Liver (tissue), 9 donors: Measurements from ENCODE around the gene GRPEL2. TPM values are rescaled to one million over a fixed set of nuclear protein-coding genes. Genes with fewer than 3 reads are reported as not detected.

ENCODE experiments used
- DNase-seq: peaks from one replicate; pipeline ENCODE4 v3.0.0-alpha.2; 2017; ENCODE audit warnings: low spot score
- H3K27ac ChIP-seq, 2 donors: one replicate each; pipeline ENCODE4 v1.7.0; 2013; ENCODE audit warnings: inconsistent platforms in 2 of 2, low read length in 2 of 2, control low read depth in 1 of 2, low read depth in 1 of 2, mild to moderate bottlenecking in 1 of 2
- H3K27me3 ChIP-seq, 4 donors: one replicate each; pipeline versions ENCODE4 v1.6.1 to v1.7.0; 2013; ENCODE audit warnings: low read length in 3 of 4, inconsistent platforms in 1 of 4, mild to moderate bottlenecking in 1 of 4, moderate library complexity in 1 of 4; ENCODE audit not compliant: control insufficient read depth in 4 of 4, insufficient read depth in 4 of 4
- H3K36me3 ChIP-seq, 4 donors: one replicate each; pipeline versions ENCODE4 v1.6.1 to v1.7.0; 2013; ENCODE audit warnings: low read length in 3 of 4, mild to moderate bottlenecking in 3 of 4, low read depth in 1 of 4, moderate library complexity in 1 of 4; ENCODE audit not compliant: control insufficient read depth in 4 of 4, insufficient read depth in 3 of 4
- H3K4me1 ChIP-seq, 4 donors: one replicate each; pipeline versions ENCODE4 v1.6.1 to v1.7.0; 2013; ENCODE audit warnings: low read length in 3 of 4, mild to moderate bottlenecking in 3 of 4, moderate library complexity in 1 of 4; ENCODE audit not compliant: control insufficient read depth in 4 of 4, insufficient read depth in 4 of 4
- H3K4me3 ChIP-seq, 3 donors: one replicate each; pipeline versions ENCODE4 v1.6.1 to v1.7.0; 2013; ENCODE audit warnings: low read length in 3 of 3, control low read depth in 1 of 3, low read depth in 1 of 3, mild to moderate bottlenecking in 1 of 3
- H3K9ac ChIP-seq, 2 donors: one replicate each; pipeline ENCODE4 v1.7.0; 2013; ENCODE audit warnings: low read length in 2 of 2, mild to moderate bottlenecking in 2 of 2, moderate library complexity in 2 of 2, control low read depth in 1 of 2, low read depth in 1 of 2
- H3K9me3 ChIP-seq, 4 donors: one replicate each; pipeline versions ENCODE4 v1.6.1 to v1.7.0; 2013; ENCODE audit warnings: low read length in 3 of 4; ENCODE audit not compliant: control insufficient read depth in 4 of 4
- ATF3 ChIP-seq: IDR thresholded peaks from 2 replicates; pipeline ENCODE4 v1.6.1; 2016; ENCODE audit warnings: antibody characterized with exemption
- CTCF ChIP-seq: fragments of 150-350 bp; IDR thresholded peaks from 2 replicates; pipeline ENCODE4 v1.5.1; 2017; ENCODE audit warnings: improper control_type of control experiment, low read depth, low read length; ENCODE audit not compliant: missing input control
- EGR1 ChIP-seq, 2 donors: IDR thresholded peaks; 2 replicates each; pipeline ENCODE4 v1.6.1; 2016 to 2018; ENCODE audit warnings: antibody characterized with exemption in 2 of 2, low read depth in 2 of 2
- FOXA1 ChIP-seq: IDR thresholded peaks from 2 replicates; pipeline ENCODE4 v1.6.1; 2016; ENCODE audit warnings: antibody characterized with exemption
- FOXA2 ChIP-seq: IDR thresholded peaks from 2 replicates; pipeline ENCODE4 v1.6.1; 2016; ENCODE audit warnings: antibody characterized with exemption
- GABPA ChIP-seq, 2 donors: IDR thresholded peaks in 1 of 2; conservative IDR thresholded peaks in 1 of 2; 2 replicates each; pipeline ENCODE4 v1.6.1; 2016; ENCODE audit warnings: antibody characterized with exemption in 2 of 2, mild to moderate bottlenecking in 1 of 2, moderate library complexity in 1 of 2
- HNF4A ChIP-seq, 2 donors: conservative IDR thresholded peaks; 2 replicates each; pipeline ENCODE4 v1.6.1; 2016; ENCODE audit warnings: antibody characterized with exemption in 2 of 2, mild to moderate bottlenecking in 2 of 2
- JUND ChIP-seq, 2 donors: IDR thresholded peaks; 2 replicates each; pipeline ENCODE4 v1.6.1; 2016; ENCODE audit warnings: antibody characterized with exemption in 2 of 2
- MAX ChIP-seq: IDR thresholded peaks from 2 replicates; pipeline ENCODE4 v1.6.1; 2016; ENCODE audit warnings: antibody characterized with exemption
- NR2F2 ChIP-seq: IDR thresholded peaks from 2 replicates; pipeline ENCODE4 v1.6.1; 2016; ENCODE audit warnings: antibody characterized with exemption
- RAD21 ChIP-seq, 2 donors: IDR thresholded peaks; 2 replicates each; pipeline ENCODE4 v1.6.1; 2016; ENCODE audit warnings: antibody characterized with exemption in 2 of 2, mild to moderate bottlenecking in 2 of 2
- REST ChIP-seq: IDR thresholded peaks from 2 replicates; pipeline ENCODE4 v1.6.1; 2016; ENCODE audit warnings: antibody characterized with exemption, mild to moderate bottlenecking
- RXRA ChIP-seq, 2 donors: IDR thresholded peaks; 2 replicates each; pipeline ENCODE4 v1.6.1; 2017 to 2018; ENCODE audit warnings: antibody characterized with exemption in 2 of 2, mild to moderate bottlenecking in 1 of 2
- SP1 ChIP-seq: IDR thresholded peaks from 2 replicates; pipeline ENCODE4 v1.6.1; 2018; ENCODE audit warnings: antibody characterized with exemption, mild to moderate bottlenecking
- TAF1 ChIP-seq: conservative IDR thresholded peaks from 2 replicates; pipeline ENCODE4 v1.6.1; 2016; ENCODE audit warnings: antibody characterized with exemption, mild to moderate bottlenecking
- YY1 ChIP-seq: IDR thresholded peaks from 2 replicates; pipeline ENCODE4 v1.6.1; 2016; ENCODE audit warnings: antibody characterized with exemption, mild to moderate bottlenecking
- WGBS: extraction: QIAGEN DNeasy Blood & Tissue Kit; methylation state at CpG from one replicate; pipeline ENCODE4 v1.1.7; 2013; 5-methylcytosine and 5-hydroxymethylcytosine counted together
- polyA plus RNA-seq, 2 donors: library from polyadenylated mRNA; stranded (reverse) in 1 of 2; unstranded in 1 of 2; fragments of 200-250 nt in 1 of 2; fragments of >200 nt in 1 of 2; fragmentation: Nextera tagmentation in 1 of 2; extraction: Ambion mirVana in 1 of 2; gene quantifications; one replicate each; pipeline versions ENCODE4 v1.2.1 to v1.2.3, GENCODE V29; 2013 to 2015
- total RNA-seq, 2 donors: library from RNA; depleted of rRNA; stranded (reverse); fragments of >200 nt; gene quantifications; one replicate each; pipeline ENCODE4 v1.2.3, GENCODE V29; 2014
- TF ChIP-seq, protein P1 (sequence below): IDR thresholded peaks from 2 replicates; pipeline ENCODE4 v1.6.1; 2016; ENCODE audit warnings: antibody characterized with exemption
- donor health status: healthy.
- donor health status: healthy.
- donor health status: healthy.
- donor health status: healthy.
- donor health status: healthy.

The GRPEL2 gene
- total and polyA plus RNA-seq, 4 donors = 2.5 to 9.5 (median 4.8) TPM

DNA sequence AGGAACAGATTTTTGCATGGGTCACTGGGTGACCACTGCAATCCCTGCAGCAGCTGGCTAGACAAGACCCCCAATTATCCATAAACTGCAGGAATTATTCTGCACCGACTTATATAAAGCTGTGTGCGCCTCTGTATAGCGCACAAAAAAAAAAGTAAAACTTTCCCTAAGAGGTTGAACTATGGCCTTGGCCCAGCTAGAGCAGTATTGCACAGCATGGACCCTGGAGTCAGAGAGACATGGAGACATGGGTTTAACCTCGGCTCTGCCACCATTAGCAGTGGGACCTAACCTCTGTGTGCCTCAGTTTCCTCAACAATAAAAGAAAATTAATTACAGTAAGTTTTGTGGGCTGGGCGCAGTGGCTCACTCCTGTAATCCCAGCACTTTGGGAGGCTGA lies 17.1 kb upstream of the GRPEL2 start:
- 86% methylated on average over 5 of the region's 5 CpGs for WGBS
- Histone ChIP-seq H3K9ac (no peak overlapping the region), H3K36me3 (no peaks in the 10 kb centered on the region), H3K27ac (no peak overlapping the region), H3K9me3 (no peaks in the 10 kb centered on the region), H3K4me1 (no peaks in the 10 kb centered on the region), H3K4me3 (no peak overlapping the region), H3K27me3 (no peaks in the 10 kb centered on the region)
- DNase-seq = no peak
- no peak for TF ChIP-seq NR2F2
- no peak for TF ChIP-seq REST
- TF ChIP-seq YY1 = no peak
- TF ChIP-seq, protein P1, sequence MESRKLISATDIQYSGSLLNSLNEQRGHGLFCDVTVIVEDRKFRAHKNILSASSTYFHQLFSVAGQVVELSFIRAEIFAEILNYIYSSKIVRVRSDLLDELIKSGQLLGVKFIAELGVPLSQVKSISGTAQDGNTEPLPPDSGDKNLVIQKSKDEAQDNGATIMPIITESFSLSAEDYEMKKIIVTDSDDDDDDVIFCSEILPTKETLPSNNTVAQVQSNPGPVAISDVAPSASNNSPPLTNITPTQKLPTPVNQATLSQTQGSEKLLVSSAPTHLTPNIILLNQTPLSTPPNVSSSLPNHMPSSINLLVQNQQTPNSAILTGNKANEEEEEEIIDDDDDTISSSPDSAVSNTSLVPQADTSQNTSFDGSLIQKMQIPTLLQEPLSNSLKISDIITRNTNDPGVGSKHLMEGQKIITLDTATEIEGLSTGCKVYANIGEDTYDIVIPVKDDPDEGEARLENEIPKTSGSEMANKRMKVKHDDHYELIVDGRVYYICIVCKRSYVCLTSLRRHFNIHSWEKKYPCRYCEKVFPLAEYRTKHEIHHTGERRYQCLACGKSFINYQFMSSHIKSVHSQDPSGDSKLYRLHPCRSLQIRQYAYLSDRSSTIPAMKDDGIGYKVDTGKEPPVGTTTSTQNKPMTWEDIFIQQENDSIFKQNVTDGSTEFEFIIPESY = no peak
- TF ChIP-seq FOXA1 = no peak
- no peak for TF ChIP-seq HNF4A (conservative IDR thresholded peaks at IDR 0.05)
- TF ChIP-seq JUND (IDR thresholded peaks at IDR 0.05) = no peak
- no peak for TF ChIP-seq RAD21 (IDR thresholded peaks at IDR 0.05)
- no peak for TF ChIP-seq SP1
- no peak for TF ChIP-seq GABPA (IDR thresholded peaks at IDR 0.05 in 1 of 2, conservative IDR thresholded peaks at IDR 0.05 in 1 of 2)
- no peak for TF ChIP-seq TAF1
- no peak for TF ChIP-seq ATF3
- no peak for TF ChIP-seq EGR1 (IDR thresholded peaks at IDR 0.05; ENCODE audit: low read depth in 2 of 2)
- no peak for TF ChIP-seq CTCF
- no peak for TF ChIP-seq FOXA2
- TF ChIP-seq MAX = no peak
- no peak for TF ChIP-seq RXRA (IDR thresholded peaks at IDR 0.05)
